22Rv1 (cell line): Measurements from ENCODE around the gene SIRT7.

Source experiments
- ZFX ChIP-seq: fragments of 450-650 bp; IDR thresholded peaks from 2 replicates; pipeline ENCODE4 v1.6.1; 2017; ENCODE audit warnings: antibody characterized with exemption, borderline replicate concordance
- TF ChIP-seq, protein P1 (sequence below): fragments of 450-650 bp; IDR thresholded peaks from 2 replicates; pipeline ENCODE4 v1.5.1; 2017; ENCODE audit warnings: mild to moderate bottlenecking

DNA sequence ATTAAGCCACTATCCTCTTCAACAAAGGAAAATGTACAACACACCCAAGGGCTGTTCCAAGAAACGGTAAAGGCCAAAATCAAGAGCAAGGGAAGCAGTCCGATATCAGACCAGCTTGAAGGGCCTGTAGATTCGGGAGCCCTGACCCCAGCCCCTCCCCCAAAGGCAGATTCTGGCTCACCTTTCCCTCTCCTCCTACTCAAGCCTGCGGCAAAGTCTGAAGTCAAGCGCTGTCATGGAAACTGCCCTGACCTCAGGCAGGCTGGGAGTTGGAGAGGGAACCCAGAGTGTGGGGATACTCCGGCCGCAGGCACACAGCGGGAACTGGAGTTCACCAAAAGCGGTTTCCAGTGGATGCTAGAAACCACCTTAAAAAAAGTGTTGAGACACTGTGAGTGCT, 28.4 kb downstream of the SIRT7 start:
- TF ChIP-seq, protein P1, sequence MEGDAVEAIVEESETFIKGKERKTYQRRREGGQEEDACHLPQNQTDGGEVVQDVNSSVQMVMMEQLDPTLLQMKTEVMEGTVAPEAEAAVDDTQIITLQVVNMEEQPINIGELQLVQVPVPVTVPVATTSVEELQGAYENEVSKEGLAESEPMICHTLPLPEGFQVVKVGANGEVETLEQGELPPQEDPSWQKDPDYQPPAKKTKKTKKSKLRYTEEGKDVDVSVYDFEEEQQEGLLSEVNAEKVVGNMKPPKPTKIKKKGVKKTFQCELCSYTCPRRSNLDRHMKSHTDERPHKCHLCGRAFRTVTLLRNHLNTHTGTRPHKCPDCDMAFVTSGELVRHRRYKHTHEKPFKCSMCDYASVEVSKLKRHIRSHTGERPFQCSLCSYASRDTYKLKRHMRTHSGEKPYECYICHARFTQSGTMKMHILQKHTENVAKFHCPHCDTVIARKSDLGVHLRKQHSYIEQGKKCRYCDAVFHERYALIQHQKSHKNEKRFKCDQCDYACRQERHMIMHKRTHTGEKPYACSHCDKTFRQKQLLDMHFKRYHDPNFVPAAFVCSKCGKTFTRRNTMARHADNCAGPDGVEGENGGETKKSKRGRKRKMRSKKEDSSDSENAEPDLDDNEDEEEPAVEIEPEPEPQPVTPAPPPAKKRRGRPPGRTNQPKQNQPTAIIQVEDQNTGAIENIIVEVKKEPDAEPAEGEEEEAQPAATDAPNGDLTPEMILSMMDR: no peak
- no peak for TF ChIP-seq ZFX
